GM21825 (cell line): Measurements from ENCODE around the gene ALB.

ENCODE experiments used
- ATAC-seq: cut with Tn5 transposase; IDR thresholded peaks from one replicate; pipeline ENCODE4 v1.9.1; 2021; ENCODE audit warnings: mild to moderate bottlenecking, moderate library complexity; ENCODE audit not compliant: unreplicated experiment

Gene ALB

GRCh38 chr4:73448448-73449203, 44.5 kb downstream of the ALB start:
- ATAC-seq, result no peak

- no peak for ATAC-seq
Measured at GRCh38 chr4:73450398-73451004, 46.4 kb downstream of the ALB start.

GRCh38 chr4:73451404-73451803, 47.3 kb downstream of the ALB start:
- no peak for ATAC-seq

GRCh38 chr4:73451981-73452747, 48.1 kb downstream of the ALB start:
- ATAC-seq, result no peak

- no peak for ATAC-seq
Measured at GRCh38 chr4:73452953-73453700, 49.0 kb downstream of the ALB start.

- no peak for ATAC-seq
Measured at GRCh38 chr4:73453701-73454005, 49.6 kb downstream of the ALB start.

GRCh38 chr4:73454920-73455319, 50.8 kb downstream of the ALB start:
- ATAC-seq, result no peak

GRCh38 chr4:73456177-73457022, 52.3 kb downstream of the ALB start:
- no peak for ATAC-seq

GRCh38 chr4:73458184-73459047, 54.3 kb downstream of the ALB start:
- ATAC-seq, result no peak

GRCh38 chr4:73459048-73459421, 54.9 kb downstream of the ALB start:
- ATAC-seq, result no peak

- ATAC-seq, result no peak
Measured at GRCh38 chr4:73460913-73461522, 56.9 kb downstream of the ALB start.

- ATAC-seq, result no peak
Measured at GRCh38 chr4:73468170-73468569, 64.1 kb downstream of the ALB start.

- ATAC-seq, result no peak
Measured at GRCh38 chr4:73470728-73471127, 66.6 kb downstream of the ALB start.
